GM04504 (cell line): ENCODE measurements around the gene CDIP1.

ENCODE experiments used
- DNase-seq: peaks from one replicate; pipeline ENCODE4 v3.0.0-alpha.2; 2012; ENCODE audit warnings: low read depth

CDIP1 gene

GRCh38 chr16:4539716-4540284, 1.2 kb upstream of the CDIP1 start:
- DNase-seq: no peak

- no peak for DNase-seq
Measured at GRCh38 chr16:4537376-4538343, 913 bp downstream of the CDIP1 start.

- no peak for DNase-seq
Measured at GRCh38 chr16:4536391-4537106, 2.0 kb downstream of the CDIP1 start.

- DNase-seq: no peak
Measured at GRCh38 chr16:4535627-4536108, 2.9 kb downstream of the CDIP1 start.

GRCh38 chr16:4534151-4534790, 4.3 kb downstream of the CDIP1 start:
- no peak for DNase-seq

- no peak for DNase-seq
Measured at GRCh38 chr16:4533490-4533889, 5.1 kb downstream of the CDIP1 start.

GRCh38 chr16:4532238-4532637, 6.3 kb downstream of the CDIP1 start:
- DNase-seq: no peak

- no peak for DNase-seq
Measured at GRCh38 chr16:4531811-4532210, 6.8 kb downstream of the CDIP1 start.

- DNase-seq: no peak
Measured at GRCh38 chr16:4529085-4530060, 9.2 kb downstream of the CDIP1 start.

- DNase-seq: no peak
Measured at GRCh38 chr16:4525634-4526277, 12.8 kb downstream of the CDIP1 start.

GRCh38 chr16:4525069-4525468, 13.5 kb downstream of the CDIP1 start:
- no peak for DNase-seq

GRCh38 chr16:4524571-4524970, 14.0 kb downstream of the CDIP1 start:
- DNase-seq: no peak

- DNase-seq: no peak
Measured at GRCh38 chr16:4523686-4524085, 14.9 kb downstream of the CDIP1 start.

- no peak for DNase-seq
Measured at GRCh38 chr16:4522051-4522581, 16.5 kb downstream of the CDIP1 start.

- no peak for DNase-seq
Measured at GRCh38 chr16:4520913-4521312, 17.7 kb downstream of the CDIP1 start.

- no peak for DNase-seq
Measured at GRCh38 chr16:4519274-4520058, 19.1 kb downstream of the CDIP1 start.

GRCh38 chr16:4517812-4518680, 20.5 kb downstream of the CDIP1 start:
- DNase-seq: no peak

GRCh38 chr16:4515611-4516233, 22.9 kb downstream of the CDIP1 start:
- DNase-seq: no peak
